ENCODE measurements around the gene ARPC2. TPM values are rescaled to one million over a fixed set of nuclear protein-coding genes. Genes with fewer than 3 reads are reported as not detected.

Gene ARPC2
- total RNA-seq, 1 experiment from 2014 or later = 187 TPM

DNA sequence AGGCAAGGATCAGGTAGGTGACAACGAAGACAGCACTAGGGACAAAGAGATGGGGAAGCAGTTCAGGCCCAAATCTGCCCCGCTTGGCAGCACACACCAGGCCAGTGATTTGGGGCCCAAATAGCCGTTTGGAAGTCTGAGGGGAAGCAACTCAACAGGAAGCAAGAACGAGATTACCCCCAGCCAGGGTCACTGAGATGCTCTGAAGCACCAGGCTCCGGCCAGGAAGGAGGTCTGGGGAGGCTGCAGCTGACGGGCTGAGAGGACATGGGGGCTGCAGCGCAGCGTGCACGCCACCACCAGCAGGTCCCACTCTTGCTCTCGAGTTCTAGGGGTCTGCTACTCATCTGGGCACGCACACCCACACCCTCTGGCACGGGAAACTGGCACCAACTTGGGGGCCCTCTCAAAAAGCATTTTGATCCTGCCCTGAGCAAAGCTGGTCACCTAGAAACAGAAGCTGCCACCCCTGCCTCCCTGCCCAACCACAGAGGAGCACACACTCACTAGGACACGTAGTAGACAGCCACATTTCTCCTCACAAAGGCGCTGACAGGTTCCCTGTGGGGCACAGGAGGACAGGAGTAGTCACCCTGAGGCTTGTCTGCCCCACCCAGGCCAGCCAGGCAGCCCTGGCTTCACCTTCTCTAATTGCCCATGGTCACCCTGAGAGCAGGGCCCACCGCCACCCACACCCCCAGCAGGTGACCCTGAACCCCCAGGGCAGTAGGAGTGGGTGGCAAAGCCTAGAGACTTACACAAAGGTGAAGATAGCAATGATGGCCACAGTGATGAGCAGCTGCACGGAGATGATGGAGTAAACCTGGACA is 61.8 kb downstream of the ARPC2 start:
- H3K4me2 ChIP-seq (ENCODE audit: low read length) = no peak overlapping the region
- peaks cover 38 to 52% of the 10 kb centered on the region in 2 experiments; a peak in 3 of 4 replicates for H3K36me3 ChIP-seq (ENCODE audit: control insufficient read depth in 1 of 2, insufficient read depth in 2 of 2, low read length in 2 of 2)
- H3K4me1 ChIP-seq (ENCODE audit: control insufficient read depth in 1 of 2, insufficient read depth in 2 of 2, low read length in 2 of 2) = no peaks in the 10 kb centered on the region; a peak in 1 of 4 replicates
- H3K79me2 ChIP-seq (ENCODE audit: insufficient read depth, low read length) = peaks cover 18% of the 10 kb centered on the region
- H3K27me3 ChIP-seq (ENCODE audit: insufficient read depth, low read length) = no peaks in the 10 kb centered on the region
- CTCF ChIA-PET = no interaction called here
- POLR2A ChIA-PET = no interaction called here
- H3K27ac ChIP-seq (ENCODE audit: low read depth, low read length) = no peak overlapping the region
- H3K4me3 ChIP-seq (replicated peaks in 1 of 2; ENCODE audit: low read depth in 1 of 2, low read length in 2 of 2) = no peak overlapping the region
- no peak for TF ChIP-seq SIN3A (IDR thresholded peaks at IDR 0.05; ENCODE audit: low read depth)
- no peak for TF ChIP-seq SP1 (IDR thresholded peaks at IDR 0.05; ENCODE audit: low read depth)
- TF ChIP-seq, protein P1, sequence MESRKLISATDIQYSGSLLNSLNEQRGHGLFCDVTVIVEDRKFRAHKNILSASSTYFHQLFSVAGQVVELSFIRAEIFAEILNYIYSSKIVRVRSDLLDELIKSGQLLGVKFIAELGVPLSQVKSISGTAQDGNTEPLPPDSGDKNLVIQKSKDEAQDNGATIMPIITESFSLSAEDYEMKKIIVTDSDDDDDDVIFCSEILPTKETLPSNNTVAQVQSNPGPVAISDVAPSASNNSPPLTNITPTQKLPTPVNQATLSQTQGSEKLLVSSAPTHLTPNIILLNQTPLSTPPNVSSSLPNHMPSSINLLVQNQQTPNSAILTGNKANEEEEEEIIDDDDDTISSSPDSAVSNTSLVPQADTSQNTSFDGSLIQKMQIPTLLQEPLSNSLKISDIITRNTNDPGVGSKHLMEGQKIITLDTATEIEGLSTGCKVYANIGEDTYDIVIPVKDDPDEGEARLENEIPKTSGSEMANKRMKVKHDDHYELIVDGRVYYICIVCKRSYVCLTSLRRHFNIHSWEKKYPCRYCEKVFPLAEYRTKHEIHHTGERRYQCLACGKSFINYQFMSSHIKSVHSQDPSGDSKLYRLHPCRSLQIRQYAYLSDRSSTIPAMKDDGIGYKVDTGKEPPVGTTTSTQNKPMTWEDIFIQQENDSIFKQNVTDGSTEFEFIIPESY (IDR thresholded peaks at IDR 0.05; ENCODE audit: extremely low read depth, insufficient replicate concordance, low read length) = no peak
- no peak for TF ChIP-seq POLR2A (IDR thresholded peaks at IDR 0.05; ENCODE audit: borderline replicate concordance, extremely low read depth, insufficient read depth, insufficient read length)
- no peak for TF ChIP-seq YY1 (IDR thresholded peaks at IDR 0.05; ENCODE audit: extremely low read depth, insufficient replicate concordance, low read depth, low read length)
- ATAC-seq (no peak), DNase-seq (ENCODE audit: low read depth, low spot score) (no peak)
- BruUV-seq (replicated peaks) = no TSS peak
- RAD21 ChIA-PET (ENCODE audit: low non-redundant PET in 1 of 2, low total read pairs in 2 of 2, uncharacterized antibody in 2 of 2, unreplicated experiment in 2 of 2) = no interaction called here
- no peak overlapping the region for H3K9ac ChIP-seq (ENCODE audit: low read length)
- no peak overlapping the region for H2AFZ ChIP-seq (ENCODE audit: low read depth, low read length, poor library complexity, severe bottlenecking)
- H3K9me3 ChIP-seq (ENCODE audit: control insufficient read depth in 1 of 2, insufficient read depth in 1 of 2, low read depth in 1 of 2, low read length in 2 of 2) = no peaks in the 10 kb centered on the region
- intact Hi-C loops (cut with micrococcal nuclease) = no loop called here
- no peaks in the 10 kb centered on the region for H4K20me1 ChIP-seq (ENCODE audit: insufficient read depth)
- H3K9me2 ChIP-seq (ENCODE audit: insufficient read depth) = no peaks in the 10 kb centered on the region

Measured in HCT116 (cell line).